C4-2B (cell line): ENCODE data around the gene POLR1D.

Experiments used
- H3K27ac ChIP-seq: fragments of 450-650 bp; 2 replicates; pipeline ENCODE4 v1.5.1; 2017
- ZFX ChIP-seq: fragments of 450-650 bp; IDR thresholded peaks from 2 replicates; pipeline ENCODE4 v1.6.1; 2017
- TF ChIP-seq, protein P1 (sequence below): fragments of 450-650 bp; conservative IDR thresholded peaks from 2 replicates; pipeline ENCODE4 v1.5.1; 2017; ENCODE audit warnings: mild to moderate bottlenecking

The POLR1D gene

GRCh38 chr13:27665761-27666160, 44.1 kb downstream of the POLR1D start:
- TF ChIP-seq, protein P1, sequence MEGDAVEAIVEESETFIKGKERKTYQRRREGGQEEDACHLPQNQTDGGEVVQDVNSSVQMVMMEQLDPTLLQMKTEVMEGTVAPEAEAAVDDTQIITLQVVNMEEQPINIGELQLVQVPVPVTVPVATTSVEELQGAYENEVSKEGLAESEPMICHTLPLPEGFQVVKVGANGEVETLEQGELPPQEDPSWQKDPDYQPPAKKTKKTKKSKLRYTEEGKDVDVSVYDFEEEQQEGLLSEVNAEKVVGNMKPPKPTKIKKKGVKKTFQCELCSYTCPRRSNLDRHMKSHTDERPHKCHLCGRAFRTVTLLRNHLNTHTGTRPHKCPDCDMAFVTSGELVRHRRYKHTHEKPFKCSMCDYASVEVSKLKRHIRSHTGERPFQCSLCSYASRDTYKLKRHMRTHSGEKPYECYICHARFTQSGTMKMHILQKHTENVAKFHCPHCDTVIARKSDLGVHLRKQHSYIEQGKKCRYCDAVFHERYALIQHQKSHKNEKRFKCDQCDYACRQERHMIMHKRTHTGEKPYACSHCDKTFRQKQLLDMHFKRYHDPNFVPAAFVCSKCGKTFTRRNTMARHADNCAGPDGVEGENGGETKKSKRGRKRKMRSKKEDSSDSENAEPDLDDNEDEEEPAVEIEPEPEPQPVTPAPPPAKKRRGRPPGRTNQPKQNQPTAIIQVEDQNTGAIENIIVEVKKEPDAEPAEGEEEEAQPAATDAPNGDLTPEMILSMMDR = no peak
- no peak for TF ChIP-seq ZFX
- no peak overlapping the region for H3K27ac ChIP-seq

GRCh38 chr13:27666951-27667350, 45.3 kb downstream of the POLR1D start:
- no peak for TF ChIP-seq ZFX
- TF ChIP-seq, protein P1 = no peak
- no peak overlapping the region for H3K27ac ChIP-seq

DNA sequence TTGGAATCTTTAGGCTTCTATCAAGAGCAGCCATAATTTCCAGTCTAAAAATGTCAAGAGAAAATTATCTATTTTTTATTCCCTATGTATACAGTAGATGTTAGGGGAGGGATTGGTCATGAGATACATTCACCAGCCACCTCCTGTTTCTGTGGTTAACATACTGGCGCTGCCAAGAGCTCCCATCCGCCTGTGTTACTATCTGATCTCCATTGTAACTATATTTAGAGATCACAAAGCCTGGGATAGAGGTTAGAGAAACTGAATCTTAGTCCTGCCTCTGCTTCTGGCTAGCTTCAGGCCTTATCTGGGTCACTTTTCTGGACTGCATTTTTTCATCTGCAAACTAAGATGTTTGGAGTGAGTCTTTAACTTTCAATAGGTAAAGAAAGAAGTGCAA, 46.3 kb downstream of the POLR1D start:
- no peak for TF ChIP-seq ZFX
- TF ChIP-seq, protein P1 = no peak
- no peak overlapping the region for H3K27ac ChIP-seq

- no peak overlapping the region for H3K27ac ChIP-seq
- TF ChIP-seq ZFX = no peak
- TF ChIP-seq, protein P1 = no peak
Measured at GRCh38 chr13:27670861-27671260, 49.2 kb downstream of the POLR1D start.

DNA sequence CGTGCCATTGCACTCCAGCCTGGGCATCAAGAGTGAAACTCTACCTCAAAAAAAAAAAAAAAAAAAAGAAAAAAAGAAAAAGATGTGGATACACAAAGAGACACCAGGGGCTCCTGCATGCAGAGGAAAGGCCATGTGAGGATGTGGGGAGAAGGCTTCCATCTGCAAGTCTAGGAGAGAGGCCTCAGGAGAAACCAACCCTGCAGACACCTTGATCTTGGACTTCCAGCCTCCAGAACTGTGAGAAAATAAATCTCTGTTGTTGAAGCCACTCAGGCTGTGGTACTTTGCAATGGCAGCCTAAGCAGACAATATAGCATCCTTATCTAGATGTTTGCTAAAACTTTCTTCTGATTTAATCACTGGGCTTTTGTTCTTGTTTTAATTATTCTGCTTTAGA, 50.3 kb downstream of the POLR1D start:
- TF ChIP-seq, protein P1 = no peak
- no peak for TF ChIP-seq ZFX
- H3K27ac ChIP-seq = no peak overlapping the region
